Right atrium auricular region (tissue), 2 donors: Measurements from ENCODE around the gene TBX20. TPM values are rescaled to one million over a fixed set of nuclear protein-coding genes. Genes with fewer than 3 reads are reported as not detected.
A peak's percentile ranks its signal among the peaks of the same experiment; 100 is the strongest.
"Not testable (repeated sequence)": the region's sequence is repeated elsewhere in the genome, so short reads cannot be mapped to it uniquely, and the experiment has no call there.

Source experiments
- DNase-seq: peaks from one replicate; pipeline ENCODE4 v3.0.0-alpha.2; 2019; ENCODE audit warnings: low spot score
- H3K27ac ChIP-seq, 2 donors: fragments of 200-600 bp; sonication (generic); 1 replicate in 1 of 2; 2 replicates in 1 of 2; pipeline ENCODE4 v1.5.1; 2016 to 2019
- H3K27me3 ChIP-seq, 2 donors: fragments of 200-600 bp; sonication (generic); one replicate each; pipeline versions ENCODE4 v1.5.1 to v1.6.0; 2017 to 2019
- H3K36me3 ChIP-seq: fragments of 200-600 bp; sonication (generic); one replicate; pipeline ENCODE4 v1.5.1; 2016
- H3K4me1 ChIP-seq, 2 donors: fragments of 200-600 bp; sonication (generic); one replicate each; pipeline versions ENCODE4 v1.5.1 to v1.6.0; 2017 to 2019
- H3K4me3 ChIP-seq, 2 donors: fragments of 200-600 bp; sonication (generic); 1 replicate in 1 of 2; 2 replicates in 1 of 2; pipeline ENCODE4 v1.5.1; 2017 to 2019; ENCODE audit warnings: mild to moderate bottlenecking in 1 of 2, moderate library complexity in 1 of 2
- H3K9me3 ChIP-seq, 2 donors: fragments of 200-600 bp; sonication (generic); one replicate each; pipeline ENCODE4 v1.5.1; 2019
- total RNA-seq, 2 donors: library from RNA; depleted of rRNA; stranded (reverse); fragments of >200 nt; gene quantifications; one replicate each; pipeline ENCODE4 v1.1.0, GENCODE V29; 2016

Gene TBX20
- total RNA-seq, 2 donors from 2014 or later, result 132 to 140 TPM

GRCh38 chr7:35180665-35181064 lies 73.2 kb downstream of the TBX20 start:
- not testable (repeated sequence) for H3K27ac ChIP-seq, H3K4me1 ChIP-seq, H3K27me3 ChIP-seq, H3K9me3 ChIP-seq, DNase-seq, H3K4me3 ChIP-seq, H3K36me3 ChIP-seq

DNA sequence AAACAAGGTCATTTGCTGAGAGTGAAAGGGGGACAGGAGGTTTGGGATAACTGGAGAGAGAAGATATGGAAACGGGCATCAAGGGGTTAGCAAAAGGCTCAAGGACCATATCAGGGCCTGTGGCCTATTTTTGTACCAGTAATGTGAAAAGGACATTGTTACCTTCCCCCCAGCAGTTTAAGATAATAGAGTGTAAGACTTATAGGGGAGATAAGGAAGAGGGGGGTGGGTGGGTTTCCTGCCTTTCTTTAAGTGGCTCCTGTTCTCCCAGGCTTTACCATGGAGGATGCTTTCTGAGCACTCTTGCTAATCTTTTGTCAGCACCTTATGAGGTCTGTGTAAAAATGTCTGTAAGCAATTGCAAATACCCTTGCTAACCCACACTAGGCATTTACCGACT lies 80.7 kb downstream of the TBX20 start:
- H3K27ac ChIP-seq, DNase-seq, H3K27me3 ChIP-seq: not testable (repeated sequence)

DNA sequence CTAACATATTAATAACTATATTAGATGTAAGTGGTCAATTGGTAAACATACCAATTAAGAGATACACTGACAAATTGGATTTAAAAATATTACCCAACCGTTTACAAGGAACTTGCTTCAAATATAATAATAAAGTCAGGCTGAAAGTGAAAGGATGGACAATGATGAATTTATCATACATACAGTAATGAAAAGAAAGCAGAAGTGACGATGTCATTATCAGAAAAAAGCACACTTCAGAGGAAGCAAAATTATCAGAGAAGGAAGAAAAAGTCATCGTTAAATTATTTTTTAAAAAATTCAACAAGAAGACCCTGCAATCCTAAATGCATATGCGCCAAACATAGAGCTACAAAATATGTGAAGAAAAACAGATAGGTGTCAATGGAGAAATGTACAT lies 81.8 kb downstream of the TBX20 start:
- H3K9me3 ChIP-seq, H3K27me3 ChIP-seq, H3K27ac ChIP-seq, H3K4me1 ChIP-seq, H3K36me3 ChIP-seq, H3K4me3 ChIP-seq, DNase-seq: not testable (repeated sequence)

More for the DNA sequence above, 80.7 kb downstream of the TBX20 start:
- H3K9me3 ChIP-seq, H3K4me3 ChIP-seq, H3K36me3 ChIP-seq, H3K4me1 ChIP-seq: not testable (repeated sequence)

DNA sequence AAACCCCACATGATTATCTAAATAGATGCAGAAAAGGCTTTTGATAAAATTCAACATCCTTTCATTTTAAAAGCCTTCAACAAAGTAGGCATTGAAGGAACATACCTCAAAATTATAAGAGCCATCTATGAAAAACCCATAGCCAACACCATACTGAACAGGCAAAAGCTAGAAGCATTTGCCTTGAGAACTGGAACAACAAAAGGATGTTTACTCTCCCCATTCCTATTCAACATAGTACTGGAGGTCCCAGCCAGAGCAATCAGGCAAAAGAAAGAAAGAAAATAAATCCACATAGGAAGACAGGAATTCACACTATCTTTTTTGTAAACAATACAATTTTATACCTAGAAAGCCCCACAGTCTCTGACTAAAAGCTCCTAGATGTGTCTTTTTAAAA lies 86.2 kb downstream of the TBX20 start:
- not testable (repeated sequence) for H3K4me1 ChIP-seq, H3K27ac ChIP-seq, DNase-seq, H3K9me3 ChIP-seq, H3K27me3 ChIP-seq, H3K4me3 ChIP-seq, H3K36me3 ChIP-seq

GRCh38 chr7:35167158-35167557 lies 86.7 kb downstream of the TBX20 start:
- H3K27me3 ChIP-seq, H3K4me1 ChIP-seq, H3K27ac ChIP-seq, DNase-seq, H3K36me3 ChIP-seq, H3K9me3 ChIP-seq, H3K4me3 ChIP-seq: not testable (repeated sequence)

GRCh38 chr7:35161059-35161740 lies 92.7 kb downstream of the TBX20 start:
- H3K9me3 ChIP-seq, H3K4me3 ChIP-seq, H3K4me1 ChIP-seq, H3K36me3 ChIP-seq, DNase-seq, H3K27me3 ChIP-seq: not testable (repeated sequence)
- peak overlapping the region in 1 of 2 donors; percentile 23 for H3K27ac ChIP-seq

Other genes starting within 250 kb of the TBX20 start
- 10 to 100 TPM; 19.5 to 21.5 TPM for gene DPY19L1, start 216.6 kb downstream of the TBX20 start, total RNA-seq